SK-N-SH (cell line): Measurements from ENCODE around the gene TTC7B. TPM values are rescaled to one million over a fixed set of nuclear protein-coding genes. Genes with fewer than 3 reads are reported as not detected.

Experiments used
- CTCF ChIA-PET: fragments of 300-600, 350-600 bp; formaldehyde crosslinking; extraction: SDS; loops from one replicate; lab custom pipeline; 2021; lab: Yijun Ruan, JAX
- POLR2A ChIA-PET: fragments of 350-600 bp; sonication (Branson Sonifier 250); formaldehyde crosslinking; extraction: SDS; loops from one replicate; lab custom pipeline; 2020; ENCODE audit warnings: antibody characterized with exemption, inconsistent platforms; lab: Yijun Ruan, JAX
- DNase-seq: peaks from one replicate; pipeline ENCODE4 v3.0.0; 2012
- H2AFZ ChIP-seq: fragments of 200-600 bp; sonication (generic); 2 replicates; pipeline ENCODE4 v1.8.1; 2016; ENCODE audit warnings: antibody characterized with exemption, mild to moderate bottlenecking, low read depth
- H3F3A ChIP-seq: fragments of 200-600 bp; sonication (generic); replicated peaks from 2 replicates; pipeline ENCODE3; 2016; ENCODE audit warnings: antibody characterized with exemption, mild to moderate bottlenecking; ENCODE audit not compliant: insufficient read depth
- H3K27ac ChIP-seq, 2 experiments: fragments of 200-500 bp in 1 of 2; fragments of 200-600 bp in 1 of 2; sonication (Bioruptor generic) in 1 of 2; sonication (generic), shearing (Covaris generic) in 1 of 2; 2 replicates each; pipeline versions ENCODE4 v1.5.1 to v1.6.1; 2014 to 2016; ENCODE audit warnings: low read depth in 2 of 2, inconsistent platforms in 1 of 2, low read length in 1 of 2, mild to moderate bottlenecking in 1 of 2, mixed read lengths in 1 of 2
- H3K27me3 ChIP-seq: fragments of 200-600 bp; sonication (generic), shearing (Covaris generic); 2 replicates; pipeline ENCODE4 v1.6.1; 2016; ENCODE audit warnings: mixed run types; ENCODE audit not compliant: insufficient read depth
- H3K36me3 ChIP-seq, 2 experiments: fragments of 200-500 bp in 1 of 2; fragments of 200-600 bp in 1 of 2; sonication (Bioruptor generic) in 1 of 2; sonication (generic) in 1 of 2; replicated peaks in 1 of 2; 2 replicates each; pipeline versions ENCODE3 to v1.5.1; 2014 to 2016; ENCODE audit warnings: low read length in 1 of 2, mild to moderate bottlenecking in 1 of 2; ENCODE audit not compliant: insufficient read depth in 2 of 2, control insufficient read depth in 1 of 2
- H3K4me1 ChIP-seq, 2 experiments: fragments of 200-500 bp in 1 of 2; fragments of 200-600 bp in 1 of 2; sonication (Bioruptor generic) in 1 of 2; sonication (generic), shearing (Covaris generic) in 1 of 2; 2 replicates each; pipeline versions ENCODE4 v1.5.1 to v1.6.1; 2014 to 2016; ENCODE audit warnings: low read depth in 1 of 2, low read length in 1 of 2, mixed run types in 1 of 2; ENCODE audit not compliant: insufficient read depth in 2 of 2, control insufficient read depth in 1 of 2
- H3K4me2 ChIP-seq: fragments of 200-600 bp; sonication (generic), shearing (Covaris generic); 2 replicates; pipeline ENCODE4 v1.6.1; 2017; ENCODE audit warnings: mixed run types
- H3K4me3 ChIP-seq, 2 experiments: fragments of 200-500 bp in 1 of 2; fragments of 200-600 bp in 1 of 2; sonication (Bioruptor generic) in 1 of 2; sonication (generic), shearing (Covaris generic) in 1 of 2; 2 replicates each; pipeline versions ENCODE4 v1.5.1 to v1.8.1; 2014 to 2016; ENCODE audit warnings: low read depth in 2 of 2, inconsistent platforms in 1 of 2, low read length in 1 of 2, mild to moderate bottlenecking in 1 of 2, mixed read lengths in 1 of 2, moderate library complexity in 1 of 2
- H3K79me2 ChIP-seq: fragments of 200-600 bp; sonication (generic); 2 replicates; pipeline ENCODE4 v1.8.1; 2017; ENCODE audit warnings: mild to moderate bottlenecking; ENCODE audit not compliant: insufficient read depth
- H3K9ac ChIP-seq: fragments of 200-600 bp; sonication (generic); 2 replicates; pipeline ENCODE4 v1.6.1; 2017; ENCODE audit warnings: mixed run types
- H3K9me2 ChIP-seq: fragments of 200-600 bp; sonication (generic); 2 replicates; pipeline ENCODE4 v1.6.1; 2017; ENCODE audit warnings: mixed run types
- H3K9me3 ChIP-seq: fragments of 200-600 bp; sonication (generic); 2 replicates; pipeline ENCODE4 v1.6.1; 2017; ENCODE audit warnings: mixed run types, mild to moderate bottlenecking, moderate library complexity
- H4K20me1 ChIP-seq: fragments of 200-600 bp; sonication (generic); 2 replicates; pipeline ENCODE4 v1.6.1; 2017; ENCODE audit warnings: mild to moderate bottlenecking, mixed run types; ENCODE audit not compliant: insufficient read depth
- CHD2 ChIP-seq: fragments of 150-350 bp; IDR thresholded peaks from 2 replicates; pipeline ENCODE4 v1.6.1; 2018; ENCODE audit warnings: low read length; ENCODE audit not compliant: partially characterized antibody
- CTCF ChIP-seq: fragments of 200-600 bp; sonication (generic); IDR thresholded peaks from 2 replicates; pipeline ENCODE4 v1.6.1; 2017; ENCODE audit warnings: antibody characterized with exemption, mild to moderate bottlenecking, moderate library complexity
- ELF1 ChIP-seq: IDR thresholded peaks from 2 replicates; pipeline ENCODE4 v1.4.0; 2012
- EP300 ChIP-seq, 2 experiments: IDR thresholded peaks; 2 replicates each; pipeline versions ENCODE4 v1.4.0 to v1.6.1; 2012; ENCODE audit warnings: borderline replicate concordance in 1 of 2, low read depth in 1 of 2, low read length in 1 of 2
- EZH2phosphoT487 ChIP-seq: fragments of 200-600 bp; sonication (generic); IDR thresholded peaks from 2 replicates; pipeline ENCODE4 v1.6.1; 2017; ENCODE audit warnings: low read depth, mixed run types, mild to moderate bottlenecking, antibody characterized with exemption, moderate library complexity, borderline replicate concordance
- FOXM1 ChIP-seq: IDR thresholded peaks from 2 replicates; pipeline ENCODE4 v1.4.0; 2012; ENCODE audit warnings: low read depth, mild to moderate bottlenecking
- GATA2 ChIP-seq: sonication (generic); formaldehyde crosslinking; IDR thresholded peaks from 2 replicates; pipeline ENCODE4 v1.5.0; 2020; ENCODE audit warnings: mild to moderate bottlenecking, missing genetic modification reagents
- JUND ChIP-seq: IDR thresholded peaks from 2 replicates; pipeline ENCODE4 v1.4.0; 2012
- MAX ChIP-seq: IDR thresholded peaks from 2 replicates; pipeline ENCODE4 v1.4.0; 2012; ENCODE audit warnings: low read depth
- NFIC ChIP-seq: IDR thresholded peaks from 2 replicates; pipeline ENCODE4 v1.4.0; 2012; ENCODE audit warnings: borderline replicate concordance
- POLR2AphosphoS5 ChIP-seq: IDR thresholded peaks from 2 replicates; pipeline ENCODE4 v1.6.1; 2012; ENCODE audit warnings: low read depth, low read length
- RAD21 ChIP-seq: IDR thresholded peaks from 2 replicates; pipeline ENCODE4 v1.6.1; 2012; ENCODE audit warnings: mild to moderate bottlenecking, low read length
- RCOR1 ChIP-seq: fragments of 150-350 bp; IDR thresholded peaks from 2 replicates; pipeline ENCODE4 v1.6.1; 2017; ENCODE audit warnings: antibody characterized with exemption, low read length
- RFX5 ChIP-seq: IDR thresholded peaks from 2 replicates; pipeline ENCODE4 v1.6.1; 2012; ENCODE audit warnings: mild to moderate bottlenecking, improper control_type of control experiment, low read length
- RXRA ChIP-seq: IDR thresholded peaks from 2 replicates; pipeline ENCODE4 v1.4.0; 2012; ENCODE audit warnings: low read depth, mild to moderate bottlenecking, borderline replicate concordance
- SIN3A ChIP-seq: IDR thresholded peaks from 2 replicates; pipeline ENCODE4 v1.6.1; 2012; ENCODE audit warnings: low read depth, mild to moderate bottlenecking, low read length, moderate library complexity, borderline replicate concordance
- TAF1 ChIP-seq: IDR thresholded peaks from 2 replicates; pipeline ENCODE4 v1.6.1; 2012; ENCODE audit warnings: low read depth, mild to moderate bottlenecking, low read length, moderate library complexity, borderline replicate concordance
- USF1 ChIP-seq: IDR thresholded peaks from 2 replicates; pipeline ENCODE4 v1.4.0; 2012; ENCODE audit warnings: low read depth, borderline replicate concordance
- YY1 ChIP-seq: IDR thresholded peaks from 2 replicates; pipeline ENCODE4 v1.4.0; 2012; ENCODE audit warnings: low read depth, mild to moderate bottlenecking
- WGBS: methylation state at CpG from one replicate; pipeline ENCODE4 v1.1.6; 2017; ENCODE audit warnings: low lambda C conversion rate; 5-methylcytosine and 5-hydroxymethylcytosine counted together
- polyA plus RNA-seq, 3 experiments: library from polyadenylated mRNA; depleted of rRNA; stranded (reverse); fragments of >200 nt; gene quantifications; 2 replicates each; pipeline ENCODE4 v1.2.3, GENCODE V29; 2012
- TF ChIP-seq, protein P1 (sequence below): fragments of 150-350 bp; IDR thresholded peaks from 2 replicates; pipeline ENCODE4 v1.6.1; 2016; ENCODE audit warnings: mild to moderate bottlenecking, low read depth, low read length

TTC7B gene
- polyA plus RNA-seq, 1 of the 3 experiments (the other 2 are of a cell fraction), result 43.1 TPM

GRCh38 chr14:90697132-90697531 lies 119.1 kb downstream of the TTC7B start:
- CTCF ChIA-PET, result interaction anchor here (0.6 to 6.4 kb wide), 64 partner anchors 9 to 398 kb away, joined by 3 to 146 read pairs (median 5); no protein-coding TSS in a partner anchor

More at GRCh38 chr14:90697132-90697531, 119.1 kb downstream of the TTC7B start:
- peaks cover 0 to 2% of the 10 kb centered on the region in 2 experiments for H3K36me3 ChIP-seq
- no peaks in the 10 kb centered on the region for H3K9me2 ChIP-seq
- no peaks in the 10 kb centered on the region for H3K9me3 ChIP-seq
- peaks cover 21 to 28% of the 10 kb centered on the region in 2 experiments; a peak in 3 of 4 replicates for H3K4me1 ChIP-seq
- 81% methylated on average over 2 of the region's 2 CpGs for WGBS
- DNase-seq, result no peak
- TF ChIP-seq USF1 (no peak), CHD2 (no peak), RXRA (no peak), MAX (no peak), TAF1 (no peak), NFIC (no peak), EZH2phosphoT487 (no peak), CTCF (no peak), ELF1 (no peak), POLR2AphosphoS5 (no peak), RCOR1 (no peak), GATA2 (CRISPR knock-in tag) (no peak), RAD21 (no peak), EP300 (IDR thresholded peaks at IDR 0.05; ENCODE audit: borderline replicate concordance in 1 of 2, low read depth in 1 of 2, low read length in 1 of 2) (no peak), JUND (no peak), FOXM1 (no peak), RFX5 (no peak), YY1 (no peak), SIN3A (no peak)
- TF ChIP-seq, protein P1, sequence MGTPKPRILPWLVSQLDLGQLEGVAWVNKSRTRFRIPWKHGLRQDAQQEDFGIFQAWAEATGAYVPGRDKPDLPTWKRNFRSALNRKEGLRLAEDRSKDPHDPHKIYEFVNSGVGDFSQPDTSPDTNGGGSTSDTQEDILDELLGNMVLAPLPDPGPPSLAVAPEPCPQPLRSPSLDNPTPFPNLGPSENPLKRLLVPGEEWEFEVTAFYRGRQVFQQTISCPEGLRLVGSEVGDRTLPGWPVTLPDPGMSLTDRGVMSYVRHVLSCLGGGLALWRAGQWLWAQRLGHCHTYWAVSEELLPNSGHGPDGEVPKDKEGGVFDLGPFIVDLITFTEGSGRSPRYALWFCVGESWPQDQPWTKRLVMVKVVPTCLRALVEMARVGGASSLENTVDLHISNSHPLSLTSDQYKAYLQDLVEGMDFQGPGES, result no peak
- H3K79me2 ChIP-seq, result no peaks in the 10 kb centered on the region
- H3K27ac ChIP-seq, result peak overlapping the region in 1 of 2 experiments; percentile 62; a peak in 2 of 4 replicates
- H4K20me1 ChIP-seq, result no peaks in the 10 kb centered on the region
- H3K27me3 ChIP-seq, result no peaks in the 10 kb centered on the region
- H3F3A ChIP-seq, result peaks cover 6% of the 10 kb centered on the region
- H3K9ac ChIP-seq, result no peak overlapping the region
- no peak overlapping the region for H3K4me3 ChIP-seq
- H2AFZ ChIP-seq, result 0 out of 2 replicates have a peak overlapping the region, but pooled peaks have one; percentile 29
- H3K4me2 ChIP-seq, result no peak overlapping the region
- POLR2A ChIA-PET, result interaction anchor here (0.9 to 4.0 kb wide), 7 partner anchors 61 to 300 kb away, joined by 3 to 25 read pairs (median 4); partner anchors contain the start of gene CALM1
